Stimulated activated naive CD8-positive, alpha-beta T cell treated with anti-CD3 and anti-CD28 coated beads, Interleukin-15, amount 100 ng/mL, for 72 hours (primary cell): Measurements from ENCODE around the gene CCDC71L.

ENCODE experiments used
- ATAC-seq: fragments of 150-1000 bp; cut with Tn5 transposase; 2 replicates; pipeline ENCODE4 v1.10.0; 2021; ENCODE audit warnings: mild to moderate bottlenecking, moderate library complexity
- DNase-seq, 2 donors: peaks; one replicate each; pipeline ENCODE4 v3.0.0; 2021 to 2022
- H3K27ac Mint-ChIP-seq, 2 donors: one replicate each; pipeline ENCODE4 v1.8.0; 2022; ENCODE audit warnings: mild to moderate bottlenecking in 2 of 2, mixed read lengths in 2 of 2, moderate library complexity in 2 of 2
- H3K27me3 Mint-ChIP-seq: one replicate; pipeline ENCODE4 v1.8.0; 2022; ENCODE audit warnings: mixed read lengths
- H3K4me1 Mint-ChIP-seq: one replicate; pipeline ENCODE4 v1.8.0; 2022; ENCODE audit warnings: mild to moderate bottlenecking, mixed read lengths
- H3K4me3 Mint-ChIP-seq, 2 donors: one replicate each; pipeline ENCODE4 v1.8.0; 2022; ENCODE audit warnings: mild to moderate bottlenecking in 2 of 2, mixed read lengths in 2 of 2, moderate library complexity in 1 of 2
- H3K9me3 Mint-ChIP-seq, 2 donors: one replicate each; pipeline ENCODE4 v1.8.0; 2022; ENCODE audit warnings: mixed read lengths in 2 of 2

The CCDC71L gene

GRCh38 chr7:106620676-106621075, 40.3 kb downstream of the CCDC71L start:
- H3K9me3 Mint-ChIP-seq = peaks cover 0 to 25% of the 10 kb centered on the region in 2 donors

GRCh38 chr7:106620034-106620433, 40.9 kb downstream of the CCDC71L start:
- Mint-ChIP-seq H3K4me3 (no peak overlapping the region), H3K4me1 (no peaks in the 10 kb centered on the region), H3K27me3 (no peaks in the 10 kb centered on the region), H3K9me3 (peaks cover 3 to 25% of the 10 kb centered on the region in 2 donors), H3K27ac (no peak overlapping the region)
- no peak for DNase-seq
- ATAC-seq = no peak

More at GRCh38 chr7:106620676-106621075, 40.3 kb downstream of the CCDC71L start:
- H3K4me1 Mint-ChIP-seq = no peaks in the 10 kb centered on the region
- no peaks in the 10 kb centered on the region for H3K27me3 Mint-ChIP-seq
- H3K4me3 Mint-ChIP-seq = no peak overlapping the region
- no peak overlapping the region for H3K27ac Mint-ChIP-seq
- no peak for ATAC-seq
- DNase-seq = no peak

- ATAC-seq (no peak), DNase-seq (no peak)
- H3K9me3 Mint-ChIP-seq = peaks cover 4 to 25% of the 10 kb centered on the region in 2 donors
- no peak overlapping the region for H3K4me3 Mint-ChIP-seq
- no peaks in the 10 kb centered on the region for H3K27me3 Mint-ChIP-seq
- H3K27ac Mint-ChIP-seq = no peak overlapping the region
- no peaks in the 10 kb centered on the region for H3K4me1 Mint-ChIP-seq
Measured at GRCh38 chr7:106619213-106619612, 41.7 kb downstream of the CCDC71L start.

GRCh38 chr7:106618480-106618879, 42.5 kb downstream of the CCDC71L start:
- no peak for ATAC-seq
- no peak for DNase-seq
- Mint-ChIP-seq H3K27ac (no peak overlapping the region), H3K9me3 (peaks cover 4 to 25% of the 10 kb centered on the region in 2 donors), H3K4me3 (no peak overlapping the region), H3K4me1 (no peaks in the 10 kb centered on the region), H3K27me3 (no peaks in the 10 kb centered on the region)

GRCh38 chr7:106617860-106618259, 43.1 kb downstream of the CCDC71L start:
- Mint-ChIP-seq H3K27ac (no peak overlapping the region), H3K9me3 (peaks cover 4 to 25% of the 10 kb centered on the region in 2 donors)
- DNase-seq = no peak

GRCh38 chr7:106616708-106617051, 44.3 kb downstream of the CCDC71L start:
- Mint-ChIP-seq H3K27me3 (no peaks in the 10 kb centered on the region), H3K4me1 (no peaks in the 10 kb centered on the region), H3K27ac (no peak overlapping the region), H3K4me3 (no peak overlapping the region), H3K9me3 (peaks cover 4 to 15% of the 10 kb centered on the region in 2 donors)
- DNase-seq (no peak), ATAC-seq (no peak)

More at GRCh38 chr7:106617860-106618259, 43.1 kb downstream of the CCDC71L start:
- Mint-ChIP-seq H3K4me3 (no peak overlapping the region), H3K4me1 (no peaks in the 10 kb centered on the region), H3K27me3 (no peaks in the 10 kb centered on the region)
- no peak for ATAC-seq

- no peak for ATAC-seq
- H3K27me3 Mint-ChIP-seq = no peaks in the 10 kb centered on the region
- DNase-seq = no peak
- H3K4me3 Mint-ChIP-seq = no peak overlapping the region
- no peak overlapping the region for H3K27ac Mint-ChIP-seq
- peaks cover 4 to 10% of the 10 kb centered on the region in 2 donors for H3K9me3 Mint-ChIP-seq
- H3K4me1 Mint-ChIP-seq = no peaks in the 10 kb centered on the region
Measured at GRCh38 chr7:106615808-106616707, 44.9 kb downstream of the CCDC71L start.

- H3K9me3 Mint-ChIP-seq = peaks cover 4% of the 10 kb centered on the region in 2 donors
- ATAC-seq (no peak), DNase-seq (no peak)
- H3K4me1 Mint-ChIP-seq = no peaks in the 10 kb centered on the region
- H3K27ac Mint-ChIP-seq = no peak overlapping the region
- H3K27me3 Mint-ChIP-seq = no peaks in the 10 kb centered on the region
- no peak overlapping the region for H3K4me3 Mint-ChIP-seq
Measured at GRCh38 chr7:106614751-106615150, 46.2 kb downstream of the CCDC71L start.

GRCh38 chr7:106613848-106614560, 47.0 kb downstream of the CCDC71L start:
- H3K27me3 Mint-ChIP-seq = no peaks in the 10 kb centered on the region
- DNase-seq (no peak), ATAC-seq (no peak)
- H3K4me3 Mint-ChIP-seq = no peak overlapping the region
- no peaks in the 10 kb centered on the region for H3K4me1 Mint-ChIP-seq
- peaks cover 0 to 4% of the 10 kb centered on the region in 2 donors for H3K9me3 Mint-ChIP-seq
- H3K27ac Mint-ChIP-seq = no peak overlapping the region

GRCh38 chr7:106613279-106613678, 47.7 kb downstream of the CCDC71L start:
- no peak for DNase-seq
- no peaks in the 10 kb centered on the region for H3K27me3 Mint-ChIP-seq
- no peak overlapping the region for H3K4me3 Mint-ChIP-seq
- H3K9me3 Mint-ChIP-seq = peaks cover 0 to 4% of the 10 kb centered on the region in 2 donors
- ATAC-seq = no peak
- H3K27ac Mint-ChIP-seq = no peak overlapping the region
- no peaks in the 10 kb centered on the region for H3K4me1 Mint-ChIP-seq

- no peak for ATAC-seq
- no peaks in the 10 kb centered on the region for H3K4me1 Mint-ChIP-seq
- no peaks in the 10 kb centered on the region for H3K27me3 Mint-ChIP-seq
- H3K9me3 Mint-ChIP-seq = peaks cover 0 to 4% of the 10 kb centered on the region in 2 donors
- no peak for DNase-seq
- no peak overlapping the region for H3K27ac Mint-ChIP-seq
- H3K4me3 Mint-ChIP-seq = no peak overlapping the region
Measured at GRCh38 chr7:106612432-106612831, 48.5 kb downstream of the CCDC71L start.

- no peak overlapping the region for H3K27ac Mint-ChIP-seq
- H3K9me3 Mint-ChIP-seq = peaks cover 0 to 4% of the 10 kb centered on the region in 2 donors
- ATAC-seq (no peak), DNase-seq (no peak)
- no peaks in the 10 kb centered on the region for H3K27me3 Mint-ChIP-seq
- no peak overlapping the region for H3K4me3 Mint-ChIP-seq
- H3K4me1 Mint-ChIP-seq = no peaks in the 10 kb centered on the region
Measured at GRCh38 chr7:106611911-106612310, 49.0 kb downstream of the CCDC71L start.

GRCh38 chr7:106610996-106611886, 49.7 kb downstream of the CCDC71L start:
- H3K4me1 Mint-ChIP-seq = no peaks in the 10 kb centered on the region
- H3K4me3 Mint-ChIP-seq = no peak overlapping the region
- no peak for DNase-seq
- H3K9me3 Mint-ChIP-seq = peaks cover 0 to 4% of the 10 kb centered on the region in 2 donors
- H3K27me3 Mint-ChIP-seq = no peaks in the 10 kb centered on the region
- H3K27ac Mint-ChIP-seq = no peak overlapping the region
- ATAC-seq = no peak

GRCh38 chr7:106609416-106609815, 51.5 kb downstream of the CCDC71L start:
- Mint-ChIP-seq H3K27ac (no peak overlapping the region), H3K4me1 (no peaks in the 10 kb centered on the region), H3K4me3 (no peak overlapping the region), H3K9me3 (no peaks in the 10 kb centered on the region), H3K27me3 (no peaks in the 10 kb centered on the region)
- ATAC-seq (no peak), DNase-seq (no peak)

GRCh38 chr7:106608661-106609060, 52.3 kb downstream of the CCDC71L start:
- DNase-seq (no peak), ATAC-seq (no peak)
- no peaks in the 10 kb centered on the region for H3K9me3 Mint-ChIP-seq
- no peaks in the 10 kb centered on the region for H3K4me1 Mint-ChIP-seq
- no peaks in the 10 kb centered on the region for H3K27me3 Mint-ChIP-seq
- no peak overlapping the region for H3K27ac Mint-ChIP-seq
- no peak overlapping the region for H3K4me3 Mint-ChIP-seq
